HepG2 (cell line): Measurements from ENCODE around the gene ZFPL1. TPM values are rescaled to one million over a fixed set of nuclear protein-coding genes. Genes with fewer than 3 reads are reported as not detected.

Experiments used
- ARID4A ChIP-seq: sonication (generic); formaldehyde crosslinking; IDR thresholded peaks from 2 replicates; pipeline ENCODE4 v1.5.0; 2020; ENCODE audit warnings: mild to moderate bottlenecking, missing genetic modification reagents, borderline replicate concordance
- BORCS8-MEF2B ChIP-seq: sonication (generic); formaldehyde crosslinking; IDR thresholded peaks from 2 replicates; pipeline ENCODE4 v1.8.0; 2022; ENCODE audit warnings: mild to moderate bottlenecking, missing genetic modification reagents
- ETV5 ChIP-seq: IDR thresholded peaks from 2 replicates; pipeline ENCODE4 v1.6.1; 2018; ENCODE audit warnings: missing biosample characterization, missing genetic modification reagents, inconsistent platforms, borderline replicate concordance
- GLI4 ChIP-seq: sonication (generic); formaldehyde crosslinking; IDR thresholded peaks from 2 replicates; pipeline ENCODE4 v1.5.1; 2020; ENCODE audit warnings: missing genetic modification reagents, mild to moderate bottlenecking, moderate library complexity, borderline replicate concordance
- GTF2F1 ChIP-seq: fragments of 150-350 bp; IDR thresholded peaks from 2 replicates; pipeline ENCODE4 v1.6.1; 2014; ENCODE audit warnings: low read length
- HNF4A ChIP-seq: sonication (generic); formaldehyde crosslinking; IDR thresholded peaks from 2 replicates; pipeline ENCODE4 v1.4.0; 2020; ENCODE audit warnings: missing genetic modification reagents
- IRX3 ChIP-seq: sonication (generic); formaldehyde crosslinking; IDR thresholded peaks from 2 replicates; pipeline ENCODE4 v1.8.1; 2023; ENCODE audit warnings: mild to moderate bottlenecking, low read depth, missing genetic modification reagents, borderline replicate concordance
- LCORL ChIP-seq, 2 experiments: fragments of 450-650 bp in 1 of 2; sonication (generic) in 1 of 2; formaldehyde crosslinking in 1 of 2; IDR thresholded peaks; 2 replicates each; pipeline versions ENCODE4 v1.5.0 to v1.6.1; 2017 to 2020; ENCODE audit warnings: antibody characterized with exemption in 1 of 2, missing genetic modification reagents in 1 of 2
- NR2C2 ChIP-seq: sonication (generic); formaldehyde crosslinking; IDR thresholded peaks from 2 replicates; pipeline ENCODE4 v1.4.0; 2020; ENCODE audit warnings: missing genetic modification reagents, mild to moderate bottlenecking, moderate library complexity, borderline replicate concordance
- RXRA ChIP-seq: sonication (generic); formaldehyde crosslinking; IDR thresholded peaks from 2 replicates; pipeline ENCODE4 v1.5.1; 2020; ENCODE audit warnings: missing genetic modification reagents
- SAP130 ChIP-seq: IDR thresholded peaks from 2 replicates; pipeline ENCODE4 v1.6.1; 2016; ENCODE audit warnings: low read depth
- TAF1 ChIP-seq: sonication (generic); formaldehyde crosslinking; IDR thresholded peaks from 2 replicates; pipeline ENCODE4 v1.4.0; 2020; ENCODE audit warnings: missing genetic modification reagents
- YY1 ChIP-seq: IDR thresholded peaks from 2 replicates; pipeline ENCODE4 v1.6.1; 2011; ENCODE audit warnings: low read length, low read depth, moderate library complexity, mild to moderate bottlenecking; ENCODE audit not compliant: insufficient read depth, insufficient replicate concordance
- ZBTB3 ChIP-seq: sonication (generic); formaldehyde crosslinking; IDR thresholded peaks from 2 replicates; pipeline ENCODE4 v1.4.0; 2020; ENCODE audit warnings: low read depth, mild to moderate bottlenecking, moderate library complexity, missing genetic modification reagents, borderline replicate concordance
- ZFY ChIP-seq: sonication (generic); formaldehyde crosslinking; IDR thresholded peaks from 2 replicates; pipeline ENCODE4 v1.4.0; 2020; ENCODE audit warnings: missing genetic modification reagents
- ZNF274 ChIP-seq: sonication (generic); formaldehyde crosslinking; IDR thresholded peaks from 2 replicates; pipeline ENCODE4 v1.5.1; 2020; ENCODE audit warnings: mild to moderate bottlenecking, missing genetic modification reagents
- ZNF550 ChIP-seq: sonication (generic); formaldehyde crosslinking; IDR thresholded peaks from 2 replicates; pipeline ENCODE4 v1.4.0; 2020; ENCODE audit warnings: mild to moderate bottlenecking, missing genetic modification reagents, borderline replicate concordance
- ZSCAN31 ChIP-seq: sonication (generic); formaldehyde crosslinking; IDR thresholded peaks from 2 replicates; pipeline ENCODE4 v1.5.0; 2020; ENCODE audit warnings: low read depth, mild to moderate bottlenecking, missing genetic modification reagents
- polyA plus RNA-seq, 8 experiments: library from polyadenylated mRNA; depleted of rRNA in 3 of 8; stranded (reverse) in 7 of 8; unstranded in 1 of 8; fragments of >200 nt; fragmentation: Illumina TruSeq in 4 of 8; extraction: Trizol in 4 of 8; gene quantifications; 2 replicates each; pipeline versions ENCODE4 v1.2.1 to v1.2.3, GENCODE V29; 2011 to 2016; ENCODE audit warnings: low read depth in 4 of 8, missing spikeins in 1 of 8, mixed read lengths in 1 of 8; ENCODE audit not compliant: insufficient read depth in 1 of 8
- total RNA-seq, 5 experiments: library from RNA; depleted of rRNA; stranded (reverse); fragments of >200 nt; fragmentation: Illumina TruSeq; extraction: Trizol; gene quantifications; 2 replicates each; pipeline ENCODE4 v1.2.3, GENCODE V29; 2016; ENCODE audit warnings: low read depth in 1 of 5
- TF ChIP-seq, protein P1 (sequence below): sonication (generic); formaldehyde crosslinking; IDR thresholded peaks from 2 replicates; pipeline ENCODE4 v1.9.0; 2022; ENCODE audit warnings: missing genetic modification reagents, mild to moderate bottlenecking, borderline replicate concordance
- TF ChIP-seq, protein P2 (sequence below): sonication (generic); formaldehyde crosslinking; IDR thresholded peaks from 2 replicates; pipeline ENCODE4 v1.5.0; 2020; ENCODE audit warnings: missing genetic modification reagents

The ZFPL1 gene
- total and polyA plus RNA-seq, 2 of the 13 experiments (the other 11 are each of a cell fraction or from before 2014, with no cell fraction given): 32.2 to 56.0 TPM

DNA sequence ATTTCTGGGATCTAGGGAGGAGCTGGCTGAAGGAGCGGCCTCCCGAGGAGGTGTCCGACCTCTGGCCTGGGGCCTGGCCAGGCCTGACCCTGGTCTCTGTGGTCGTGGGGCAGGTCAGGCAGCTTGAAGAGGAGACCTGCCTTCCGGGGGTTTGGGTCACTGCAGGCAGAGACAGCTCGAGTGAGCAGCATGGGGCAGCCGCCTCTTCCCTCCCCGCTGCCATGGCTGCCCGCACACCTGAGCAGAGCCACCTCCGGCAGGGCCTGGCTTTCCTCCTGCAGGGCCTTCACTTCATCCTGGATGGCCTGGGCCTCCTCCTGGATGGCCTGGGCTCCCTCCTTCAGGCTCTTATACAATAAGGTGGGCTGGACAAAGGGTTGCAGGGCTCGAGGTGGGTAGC lies 17.7 kb upstream of the ZFPL1 start (continued):
- TF ChIP-seq, protein P1, sequence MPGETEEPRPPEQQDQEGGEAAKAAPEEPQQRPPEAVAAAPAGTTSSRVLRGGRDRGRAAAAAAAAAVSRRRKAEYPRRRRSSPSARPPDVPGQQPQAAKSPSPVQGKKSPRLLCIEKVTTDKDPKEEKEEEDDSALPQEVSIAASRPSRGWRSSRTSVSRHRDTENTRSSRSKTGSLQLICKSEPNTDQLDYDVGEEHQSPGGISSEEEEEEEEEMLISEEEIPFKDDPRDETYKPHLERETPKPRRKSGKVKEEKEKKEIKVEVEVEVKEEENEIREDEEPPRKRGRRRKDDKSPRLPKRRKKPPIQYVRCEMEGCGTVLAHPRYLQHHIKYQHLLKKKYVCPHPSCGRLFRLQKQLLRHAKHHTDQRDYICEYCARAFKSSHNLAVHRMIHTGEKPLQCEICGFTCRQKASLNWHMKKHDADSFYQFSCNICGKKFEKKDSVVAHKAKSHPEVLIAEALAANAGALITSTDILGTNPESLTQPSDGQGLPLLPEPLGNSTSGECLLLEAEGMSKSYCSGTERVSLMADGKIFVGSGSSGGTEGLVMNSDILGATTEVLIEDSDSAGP (CRISPR knock-in tag): peak; percentile 49; the same call in 1 of the 2 replicates
- TF ChIP-seq RXRA (CRISPR knock-in tag) (peak; percentile 25; the same call in 1 of the 2 replicates), GTF2F1 (no peak), ZFY (CRISPR knock-in tag) (peak; percentile 79), ZBTB3 (CRISPR knock-in tag) (no peak), GLI4 (CRISPR knock-in tag) (0 out of 2 replicates have a peak, but pooled peaks have one; percentile 19), TAF1 (CRISPR knock-in tag) (peak; percentile 46; the same call in 1 of the 2 replicates), ZNF550 (CRISPR knock-in tag) (no peak), ZNF274 (CRISPR knock-in tag) (peak; percentile 26; the same call in 1 of the 2 replicates), BORCS8-MEF2B (CRISPR knock-in tag) (0 out of 2 replicates have a peak, but pooled peaks have one; percentile 26), IRX3 (no peak), HNF4A (0 out of 2 replicates have a peak, but pooled peaks have one; percentile 2), SAP130 (peak; percentile 39; the same call in 1 of the 2 replicates), NR2C2 (CRISPR knock-in tag) (0 out of 2 replicates have a peak, but pooled peaks have one; percentile 27), LCORL (IDR thresholded peaks at IDR 0.05) (no peak), LCORL (CRISPR knock-in tag; IDR thresholded peaks at IDR 0.05) (peak; percentile 60), ZSCAN31 (CRISPR knock-in tag) (0 out of 2 replicates have a peak, but pooled peaks have one; percentile 21), YY1 (peak; percentile 23), ETV5 (0 out of 2 replicates have a peak, but pooled peaks have one; percentile 7), ARID4A (peak; percentile 36; the same call in 1 of the 2 replicates)
- TF ChIP-seq, protein P2, sequence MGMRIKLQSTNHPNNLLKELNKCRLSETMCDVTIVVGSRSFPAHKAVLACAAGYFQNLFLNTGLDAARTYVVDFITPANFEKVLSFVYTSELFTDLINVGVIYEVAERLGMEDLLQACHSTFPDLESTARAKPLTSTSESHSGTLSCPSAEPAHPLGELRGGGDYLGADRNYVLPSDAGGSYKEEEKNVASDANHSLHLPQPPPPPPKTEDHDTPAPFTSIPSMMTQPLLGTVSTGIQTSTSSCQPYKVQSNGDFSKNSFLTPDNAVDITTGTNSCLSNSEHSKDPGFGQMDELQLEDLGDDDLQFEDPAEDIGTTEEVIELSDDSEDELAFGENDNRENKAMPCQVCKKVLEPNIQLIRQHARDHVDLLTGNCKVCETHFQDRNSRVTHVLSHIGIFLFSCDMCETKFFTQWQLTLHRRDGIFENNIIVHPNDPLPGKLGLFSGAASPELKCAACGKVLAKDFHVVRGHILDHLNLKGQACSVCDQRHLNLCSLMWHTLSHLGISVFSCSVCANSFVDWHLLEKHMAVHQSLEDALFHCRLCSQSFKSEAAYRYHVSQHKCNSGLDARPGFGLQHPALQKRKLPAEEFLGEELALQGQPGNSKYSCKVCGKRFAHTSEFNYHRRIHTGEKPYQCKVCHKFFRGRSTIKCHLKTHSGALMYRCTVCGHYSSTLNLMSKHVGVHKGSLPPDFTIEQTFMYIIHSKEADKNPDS (CRISPR knock-in tag): 0 out of 2 replicates have a peak, but pooled peaks have one; percentile 48
